Right kidney (tissue), 9 donors: ENCODE data around the gene DEPDC1B.
A peak's percentile ranks its signal among the peaks of the same experiment; 100 is the strongest.
"Not testable (repeated sequence)": the region's sequence is repeated elsewhere in the genome, so short reads cannot be mapped to it uniquely, and the experiment has no call there.

Experiments used
- DNase-seq: peaks from one replicate; pipeline ENCODE4 v3.0.0-alpha.2; 2016
- long read RNA-seq, 8 donors: transcript quantifications; one replicate each; lab custom pipeline, GENCODE V29; 2026

Gene DEPDC1B, protein sequence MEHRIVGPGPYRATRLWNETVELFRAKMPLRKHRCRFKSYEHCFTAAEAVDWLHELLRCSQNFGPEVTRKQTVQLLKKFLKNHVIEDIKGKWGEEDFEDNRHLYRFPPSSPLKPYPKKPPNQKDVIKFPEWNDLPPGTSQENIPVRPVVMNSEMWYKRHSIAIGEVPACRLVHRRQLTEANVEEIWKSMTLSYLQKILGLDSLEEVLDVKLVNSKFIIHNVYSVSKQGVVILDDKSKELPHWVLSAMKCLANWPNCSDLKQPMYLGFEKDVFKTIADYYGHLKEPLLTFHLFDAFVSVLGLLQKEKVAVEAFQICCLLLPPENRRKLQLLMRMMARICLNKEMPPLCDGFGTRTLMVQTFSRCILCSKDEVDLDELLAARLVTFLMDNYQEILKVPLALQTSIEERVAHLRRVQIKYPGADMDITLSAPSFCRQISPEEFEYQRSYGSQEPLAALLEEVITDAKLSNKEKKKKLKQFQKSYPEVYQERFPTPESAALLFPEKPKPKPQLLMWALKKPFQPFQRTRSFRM
- long read RNA-seq, donor 1, partial matches to known transcripts = 12 of 16 reads
- long read RNA-seq, donor 1, other reads (novel, unspliced or antisense) = 0 of 16 reads
- long read RNA-seq, donor 2, transcript DEPDC1B-201 (11 exons, 2,499 nt) = major isoform, 6 of 6 reads
- long read RNA-seq, donor 2, partial matches to known transcripts = 0 of 6 reads
- long read RNA-seq, donor 2, other reads (novel, unspliced or antisense) = 0 of 6 reads
- long read RNA-seq, donor 3, partial matches to known transcripts = 0 of 3 reads
- long read RNA-seq, donor 3, other reads (novel, unspliced or antisense) = 0 of 3 reads
- long read RNA-seq, donor 4, partial matches to known transcripts = 12 of 15 reads
- long read RNA-seq, donor 4, other reads (novel, unspliced or antisense) = 0 of 15 reads
- long read RNA-seq, donor 5, transcript DEPDC1B-201 (11 exons, 2,499 nt) = major isoform, 5 of 5 reads
- long read RNA-seq, donor 5, partial matches to known transcripts = 0 of 5 reads
- long read RNA-seq, donor 5, other reads (novel, unspliced or antisense) = 0 of 5 reads
- long read RNA-seq, donor 6, transcript DEPDC1B-201 (11 exons, 2,499 nt) = major isoform, 6 of 7 reads
- long read RNA-seq, donor 6, partial matches to known transcripts = 0 of 7 reads
- long read RNA-seq, donor 6, other reads (novel, unspliced or antisense) = 0 of 7 reads
- long read RNA-seq, donor 7, transcript DEPDC1B-201 (11 exons, 2,499 nt) = major isoform, 8 of 8 reads
- long read RNA-seq, donor 7, partial matches to known transcripts = 0 of 8 reads
- long read RNA-seq, donor 7, other reads (novel, unspliced or antisense) = 0 of 8 reads
- long read RNA-seq, donor 8, partial matches to known transcripts = 0 of 3 reads
- long read RNA-seq, donor 8, other reads (novel, unspliced or antisense) = 0 of 3 reads

DNA sequence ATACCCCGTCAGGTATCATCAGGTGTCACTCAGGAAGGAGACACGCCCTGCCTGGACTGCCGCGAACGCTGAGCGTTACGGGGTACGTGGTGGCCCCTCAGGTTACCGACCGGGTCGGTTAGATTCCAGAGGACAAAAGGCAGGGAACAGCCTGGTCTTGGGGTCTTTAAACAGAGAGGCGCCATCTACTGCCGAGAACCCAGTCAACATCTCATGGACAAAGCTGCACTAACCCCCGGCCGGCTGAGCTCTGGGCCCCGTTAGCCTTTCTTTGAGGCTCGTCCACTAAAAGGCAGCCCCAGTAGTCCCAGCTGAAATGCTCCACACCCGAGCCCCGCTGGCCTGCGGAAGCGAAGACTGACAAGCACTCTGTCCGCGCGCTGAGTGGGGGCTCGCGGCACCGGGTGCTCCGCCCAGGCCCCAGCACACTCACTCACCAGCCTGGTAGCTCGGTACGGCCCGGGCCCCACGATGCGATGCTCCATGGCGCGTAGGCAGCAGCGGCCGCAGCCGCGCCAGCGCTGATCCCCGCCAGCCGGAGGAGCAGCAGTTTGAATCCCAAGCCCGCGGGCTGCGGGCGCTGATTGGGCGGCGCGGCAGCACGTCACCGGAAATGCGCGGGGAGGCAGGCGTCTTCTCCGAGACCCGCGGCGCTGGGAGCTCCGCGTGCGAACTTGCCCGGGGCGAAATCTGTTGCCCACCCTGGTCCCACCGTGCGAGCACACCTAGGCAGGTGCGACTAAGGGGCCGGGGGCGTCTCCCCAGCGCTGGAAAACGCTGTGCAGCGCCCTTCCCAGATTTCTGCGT lies at the start of gene DEPDC1B:
DEPDC1B (minus strand) TSS at position 558 of the 807 bp plus-strand sequence; CDS start at position 485, 73 bp downstream.
- peak; percentile 96 for DNase-seq

DNA sequence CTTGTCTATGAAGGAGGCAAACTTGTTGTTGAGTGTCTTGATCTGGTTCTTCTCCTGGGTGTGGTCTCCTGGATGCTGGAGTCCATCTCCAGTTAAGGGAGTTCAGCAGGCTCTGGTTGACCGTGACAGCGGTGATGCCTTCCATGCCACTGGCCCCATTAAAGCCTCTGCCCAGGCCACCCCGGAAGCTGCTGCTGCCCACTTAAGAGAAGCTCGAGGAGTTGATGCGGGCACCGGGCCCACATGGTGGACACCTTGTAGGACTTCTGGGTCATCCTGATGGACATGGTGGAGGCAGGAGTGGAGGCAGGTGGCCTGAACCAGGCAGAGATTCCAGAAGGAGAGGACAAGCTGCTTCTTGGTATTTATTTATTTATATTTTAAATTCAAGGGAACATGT lies 44.7 kb upstream of the DEPDC1B start:
- DNase-seq = no peak

GRCh38 chr5:60743511-60744314 lies 43.7 kb upstream of the DEPDC1B start:
- DNase-seq = no peak

DNA sequence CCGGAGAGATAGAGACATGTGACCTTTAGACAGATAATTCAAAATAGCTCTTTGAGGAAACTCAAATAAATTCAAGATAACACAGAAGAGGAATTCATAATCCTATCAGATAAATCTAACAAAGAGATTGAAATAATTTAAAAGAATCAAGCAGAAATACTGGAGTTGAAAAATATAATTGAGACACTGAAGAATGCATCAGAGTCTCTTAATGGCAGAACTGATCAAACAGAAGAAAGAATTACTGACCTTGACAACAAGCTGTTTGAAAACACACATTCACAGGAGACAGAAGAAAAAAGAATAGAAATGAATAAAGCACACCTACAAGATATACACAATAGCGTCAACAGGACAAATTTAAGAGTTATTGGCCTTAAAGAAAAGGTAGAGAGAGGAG lies 40.4 kb upstream of the DEPDC1B start:
- DNase-seq = no peak

DNA sequence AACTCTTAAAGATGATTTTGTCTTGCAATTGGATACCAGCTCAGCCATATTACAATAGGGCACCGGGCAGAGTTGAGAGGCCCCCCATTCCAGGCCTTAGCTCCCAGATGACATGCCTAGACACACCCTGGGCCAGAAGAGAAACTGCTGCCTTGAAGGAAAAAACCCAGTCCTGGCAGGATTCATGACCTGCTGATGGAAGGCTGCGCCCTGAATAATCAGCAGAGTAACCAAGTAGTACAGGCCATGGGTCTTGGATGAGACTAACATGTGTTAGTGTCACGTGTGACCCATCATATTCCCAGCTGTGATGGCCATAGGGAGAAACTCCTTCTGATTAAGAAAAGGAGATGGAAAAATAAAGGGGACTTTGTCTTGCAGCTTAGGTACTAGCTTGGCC lies 39.0 kb upstream of the DEPDC1B start:
- DNase-seq = no peak

DNA sequence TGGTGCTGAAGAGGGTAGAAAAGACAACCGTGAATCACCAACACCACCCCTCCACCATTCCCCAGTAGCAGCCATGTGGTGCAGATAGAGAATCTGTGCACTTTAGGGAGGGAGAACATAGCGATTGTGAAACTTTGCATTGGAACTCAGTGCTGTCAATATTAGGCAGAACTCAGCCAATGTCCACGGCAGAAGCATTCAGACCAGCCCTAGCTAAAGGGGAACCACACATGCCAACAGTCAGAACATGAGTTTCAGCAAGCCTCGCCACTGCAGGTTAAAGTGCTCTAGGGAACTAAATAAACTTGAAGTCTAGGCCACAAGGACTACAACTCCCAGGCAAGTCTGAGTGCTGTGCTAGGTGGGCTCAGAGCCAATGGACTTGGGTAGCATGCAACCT lies 38.5 kb upstream of the DEPDC1B start:
- DNase-seq = no peak

DNA sequence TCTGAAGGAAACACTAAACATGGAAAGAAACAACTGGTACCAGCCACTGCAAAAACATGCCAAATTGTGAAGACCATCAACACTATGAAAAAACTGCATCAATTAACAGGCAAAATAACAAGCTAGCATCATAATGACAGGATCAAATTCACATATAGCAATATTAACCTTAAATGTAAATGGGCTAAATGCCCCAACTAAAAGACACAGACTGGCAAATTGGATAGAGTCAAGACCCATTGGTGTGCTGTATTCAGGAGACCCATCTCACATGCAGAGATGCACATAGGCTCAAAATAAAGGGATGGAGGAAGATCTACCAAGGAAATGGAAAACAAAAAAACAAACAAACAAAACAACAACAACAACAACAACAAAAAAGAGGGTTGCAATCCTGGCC lies 30.9 kb upstream of the DEPDC1B start:
- not testable (repeated sequence) for DNase-seq

GRCh38 chr5:60727033-60727679 lies 27.2 kb upstream of the DEPDC1B start:
- DNase-seq = no peak

DNA sequence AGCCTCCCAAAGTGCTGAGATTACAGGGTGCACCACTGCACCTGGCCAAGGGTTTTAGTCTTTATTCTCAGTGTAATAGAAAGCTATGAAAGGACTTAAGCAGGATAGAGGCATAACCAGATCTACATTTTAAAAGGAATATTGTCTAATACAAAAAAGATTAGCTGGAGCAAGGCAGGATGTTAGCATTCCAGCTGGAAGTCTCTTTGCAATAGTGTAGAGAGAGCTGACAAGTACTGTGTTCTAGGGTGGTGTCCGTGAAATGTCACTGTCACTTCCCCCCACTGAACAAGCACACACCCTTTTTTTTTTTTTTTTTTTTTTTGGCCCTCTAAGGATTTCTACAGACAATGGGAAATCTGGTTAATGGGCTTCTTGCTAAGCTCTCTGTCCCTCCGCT lies 24.2 kb upstream of the DEPDC1B start:
- DNase-seq = no peak

DNA sequence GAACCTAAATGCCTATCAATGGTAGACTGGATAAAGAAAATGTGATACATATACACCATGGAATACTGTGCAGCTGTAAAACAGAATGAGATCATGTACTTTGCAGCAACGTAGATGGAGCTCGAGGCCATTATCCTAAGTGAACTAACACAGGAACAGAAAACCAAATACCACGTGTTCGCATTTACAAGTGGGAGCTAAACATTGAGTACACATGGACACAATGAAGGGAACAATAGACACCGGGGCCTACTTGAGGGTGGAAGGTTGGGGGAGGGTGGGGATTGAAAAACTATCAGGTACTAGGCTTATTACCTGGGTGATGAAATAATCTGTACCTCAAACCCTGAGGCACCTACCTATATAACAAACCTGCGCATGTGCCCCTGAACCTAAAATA lies 22.4 kb upstream of the DEPDC1B start:
- DNase-seq = no peak

GRCh38 chr5:60719329-60719728 lies 19.4 kb upstream of the DEPDC1B start:
- no peak for DNase-seq

- no peak for DNase-seq
Observed at GRCh38 chr5:60718166-60718892, 18.4 kb upstream of the DEPDC1B start.

DNA sequence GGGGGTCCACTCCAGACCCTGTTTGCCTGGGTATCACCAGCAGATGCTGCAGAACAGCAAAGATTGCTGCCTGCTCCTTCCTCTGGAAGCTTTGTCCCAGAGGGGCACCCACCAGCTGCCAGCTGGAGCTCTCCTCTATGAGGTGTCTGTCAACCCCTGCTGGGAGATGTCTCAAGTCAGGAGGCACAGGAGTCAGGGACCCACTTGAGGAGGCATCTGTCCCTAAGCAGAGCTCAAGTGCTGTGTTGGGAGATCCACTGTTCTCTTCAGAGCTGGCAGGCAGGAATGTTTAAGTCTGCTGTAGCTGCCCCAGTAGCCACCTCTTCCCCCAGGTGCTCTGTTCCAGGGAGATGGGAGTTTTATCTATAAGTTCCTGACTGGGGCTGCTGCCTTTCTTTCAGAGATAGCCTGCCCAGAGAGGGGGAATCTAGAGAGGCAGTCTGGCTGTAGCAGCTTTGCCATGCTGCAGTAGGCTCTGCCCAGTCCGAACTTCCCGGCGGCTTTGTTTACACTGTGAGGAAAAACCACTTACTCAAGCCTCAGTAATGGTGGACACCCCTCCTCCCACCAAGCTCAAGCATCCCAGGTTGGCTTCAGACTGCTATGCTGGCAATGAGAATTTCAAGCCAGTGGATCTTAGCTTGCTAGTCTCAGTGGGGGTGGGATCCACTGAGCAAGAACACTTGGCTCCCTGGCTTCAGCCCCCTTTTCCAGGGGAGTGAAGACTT lies 15.4 kb upstream of the DEPDC1B start:
- not testable (repeated sequence) for DNase-seq

GRCh38 chr5:60712950-60713349 lies 13.0 kb upstream of the DEPDC1B start:
- DNase-seq = no peak

- not testable (repeated sequence) for DNase-seq
Observed at GRCh38 chr5:60711892-60712291, 11.9 kb upstream of the DEPDC1B start.

GRCh38 chr5:60710362-60710761 lies 10.4 kb upstream of the DEPDC1B start:
- DNase-seq = no peak

DNA sequence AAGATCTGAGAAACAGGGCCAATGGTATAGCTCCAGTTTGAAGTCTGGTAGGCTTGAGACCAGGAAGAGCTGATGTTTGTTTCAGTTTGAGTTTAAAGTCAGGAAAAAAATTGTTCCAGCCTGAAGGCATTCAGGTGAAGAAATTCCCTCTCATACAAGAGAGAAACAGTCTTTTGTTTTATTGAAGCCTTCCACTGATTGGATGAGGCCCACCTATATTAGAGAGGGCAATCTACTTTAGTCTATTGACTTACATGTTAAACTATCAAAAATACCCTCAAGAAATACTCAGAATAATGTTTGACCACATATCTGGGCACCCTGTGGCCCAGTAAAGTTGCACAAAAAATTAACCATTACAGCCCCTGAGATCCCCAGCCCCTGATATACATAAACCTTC lies 5.2 kb upstream of the DEPDC1B start:
- DNase-seq = no peak

DNA sequence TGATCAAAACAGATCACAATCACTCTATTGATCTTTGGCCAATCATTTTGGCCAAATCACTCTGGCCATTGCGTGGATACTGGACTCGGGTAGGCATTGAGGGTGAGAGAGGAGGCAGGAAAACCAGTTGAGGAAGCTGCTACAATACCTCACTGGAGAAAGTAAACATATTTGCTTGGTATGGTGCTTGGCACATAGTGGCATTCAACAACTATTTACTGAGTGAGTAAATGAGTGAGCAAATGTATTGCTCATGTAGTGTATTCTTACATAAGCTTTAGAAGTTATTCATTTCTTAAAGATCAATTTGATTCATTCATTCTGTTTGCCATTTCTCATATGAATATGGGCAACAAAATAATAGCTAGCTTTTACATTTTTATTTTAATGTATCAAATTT lies 4.0 kb upstream of the DEPDC1B start:
- no peak for DNase-seq
